Calu3 (cell line): ENCODE data around the gene RPL10. TPM values are rescaled to one million over a fixed set of nuclear protein-coding genes. Genes with fewer than 3 reads are reported as not detected.

Source experiments
- Bru-seq: library from RNA; stranded (reverse); fragments of 400-500 nt; gene quantifications from one replicate; lab custom pipeline; 2021; lab: Mats Ljungman, UMichigan
- BruChase-seq, 2 experiments: library from RNA; stranded (reverse); fragments of 400-500 nt; gene quantifications; one replicate each; lab custom pipeline; 2021; lab: Mats Ljungman, UMichigan
- BruUV-seq: library from RNA; stranded (reverse); fragments of 400-500 nt; replicated peaks from 2 replicates; lab custom pipeline; 2021; lab: Mats Ljungman, UMichigan
- CTCF ChIA-PET: fragments of 300-600 bp; sonication (Branson Sonifier 250); formaldehyde crosslinking; loops from one replicate; lab custom pipeline; 2022; ENCODE audit warnings: antibody characterized with exemption; lab: Charles Lee
- DNase-seq: peaks from one replicate; pipeline ENCODE4 v3.0.0; 2022
- H3K27ac Mint-ChIP-seq: one replicate; pipeline ENCODE4 v1.8.0; 2022; ENCODE audit warnings: mixed read lengths; ENCODE audit not compliant: unreplicated experiment
- H3K27me3 Mint-ChIP-seq: one replicate; pipeline ENCODE4 v1.8.0; 2022; ENCODE audit warnings: mixed read lengths; ENCODE audit not compliant: unreplicated experiment
- H3K36me3 Mint-ChIP-seq: one replicate; pipeline ENCODE4 v1.8.0; 2022; ENCODE audit warnings: mild to moderate bottlenecking, moderate library complexity, mixed read lengths; ENCODE audit not compliant: insufficient read depth, unreplicated experiment
- H3K4me1 Mint-ChIP-seq: one replicate; pipeline ENCODE4 v1.8.0; 2022; ENCODE audit warnings: mild to moderate bottlenecking, low read depth, mixed read lengths; ENCODE audit not compliant: unreplicated experiment
- H3K4me3 Mint-ChIP-seq: one replicate; pipeline ENCODE4 v1.8.0; 2022; ENCODE audit warnings: mild to moderate bottlenecking, low read depth, moderate library complexity, mixed read lengths; ENCODE audit not compliant: unreplicated experiment
- H3K9me3 Mint-ChIP-seq: one replicate; pipeline ENCODE4 v1.8.0; 2022; ENCODE audit warnings: low read depth, mixed read lengths; ENCODE audit not compliant: unreplicated experiment
- intact Hi-C: fragments of 100-400 bp; cut with micrococcal nuclease; formaldehyde crosslinking; loops from one replicate; pipeline ENCODE4 v1.10.0; 2022; ENCODE audit not compliant: unreplicated experiment
- long read RNA-seq: library from polyadenylated mRNA; stranded (forward); transcript quantifications from one replicate; pipeline ENCODE4 v2.0.0, GENCODE V29; 2022
- total RNA-seq: library from RNA; stranded (reverse); gene quantifications from 2 replicates; pipeline ENCODE4 v1.2.3, GENCODE V29; 2022
- TF ChIP-seq, protein P1 (sequence below): fragments of 200-600 bp; IDR thresholded peaks from one replicate; pipeline ENCODE4 v1.8.0; 2022; ENCODE audit warnings: antibody characterized with exemption; ENCODE audit not compliant: unreplicated experiment

Gene RPL10
- total RNA-seq, result 1,458 and 1,495 TPM in 2 replicates
- percentile 99 among the genes with signal in this experiment for Bru-seq, nascent RNA
- BruChase-seq, experiment 1, labeled RNA remaining after a 6-hour chase, result percentile 100 among the genes with signal in this experiment
- percentile 99 among the genes with signal in this experiment for BruChase-seq, experiment 2, labeled RNA remaining after a 2-hour chase
- long read RNA-seq, transcript RPL10-204 (7 exons, 2,318 nt), result minor isoform, 141 of 1,273 reads
- long read RNA-seq, transcript RPL10-201 (6 exons, 2,278 nt), result major isoform, 1,020 of 1,273 reads
- long read RNA-seq, partial matches to known transcripts, result 98 of 1,273 reads
- long read RNA-seq, other reads (novel, unspliced or antisense), result 9 of 1,273 reads

DNA sequence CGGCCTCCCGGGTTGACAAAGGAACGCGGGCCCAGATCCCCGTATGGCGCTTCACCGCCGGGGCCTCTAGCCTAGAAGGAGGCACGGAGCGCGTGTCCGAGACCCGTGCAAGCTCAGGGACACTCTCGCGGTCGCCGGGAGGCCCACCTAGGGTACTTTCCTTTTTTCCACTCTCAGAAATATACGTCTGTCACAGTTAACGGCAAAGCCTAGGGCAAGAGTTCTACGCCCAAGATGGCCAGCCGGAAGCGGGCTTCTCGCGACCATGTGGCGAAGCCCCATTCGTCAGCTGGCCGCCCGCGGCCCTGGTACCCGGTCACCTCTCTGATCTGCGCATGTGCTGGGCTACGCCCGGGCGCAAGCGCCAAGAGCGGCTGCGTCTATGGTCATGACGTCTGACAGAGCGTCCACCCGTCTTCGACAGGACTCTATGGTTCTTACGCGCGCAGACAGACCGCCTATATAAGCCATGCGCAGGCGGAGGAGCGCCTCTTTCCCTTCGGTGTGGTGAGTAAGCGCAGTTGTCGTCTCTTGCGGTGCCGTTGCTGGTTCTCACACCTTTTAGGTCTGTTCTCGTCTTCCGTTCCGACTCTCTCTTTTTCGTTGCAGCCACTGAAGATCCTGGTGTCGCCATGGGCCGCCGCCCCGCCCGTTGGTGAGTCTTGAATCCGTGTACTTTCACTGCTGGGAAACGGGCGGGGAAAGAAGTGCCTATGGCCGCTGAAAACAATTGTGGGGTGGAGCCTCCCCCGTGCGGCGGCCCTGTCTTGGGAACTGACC lies at the start of gene RPL10:
RPL10 (plus strand) TSS at position 490 of the 780 bp plus-strand sequence; CDS start at position 633, 143 bp downstream.
- peak; percentile 95 for DNase-seq
- H3K27me3 Mint-ChIP-seq, result peaks cover 16% of the 10 kb centered on the region
- TSS peak; percentile 44 for BruUV-seq
- CTCF ChIA-PET, result interaction anchor here (0.8 to 2.2 kb wide), 2 partner anchors 27 to 129 kb away, joined by 4 to 8 read pairs; no protein-coding TSS in a partner anchor
- intact Hi-C loops, result no loop called here
- no peaks in the 10 kb centered on the region for H3K4me1 Mint-ChIP-seq
- H3K36me3 Mint-ChIP-seq, result peaks cover 70% of the 10 kb centered on the region
- H3K9me3 Mint-ChIP-seq, result no peaks in the 10 kb centered on the region
- peak within 1 kb of the TSS; percentile 99 for H3K27ac Mint-ChIP-seq
- H3K4me3 Mint-ChIP-seq, result peak within 1 kb of the TSS; percentile 86
- TF ChIP-seq, protein P1, sequence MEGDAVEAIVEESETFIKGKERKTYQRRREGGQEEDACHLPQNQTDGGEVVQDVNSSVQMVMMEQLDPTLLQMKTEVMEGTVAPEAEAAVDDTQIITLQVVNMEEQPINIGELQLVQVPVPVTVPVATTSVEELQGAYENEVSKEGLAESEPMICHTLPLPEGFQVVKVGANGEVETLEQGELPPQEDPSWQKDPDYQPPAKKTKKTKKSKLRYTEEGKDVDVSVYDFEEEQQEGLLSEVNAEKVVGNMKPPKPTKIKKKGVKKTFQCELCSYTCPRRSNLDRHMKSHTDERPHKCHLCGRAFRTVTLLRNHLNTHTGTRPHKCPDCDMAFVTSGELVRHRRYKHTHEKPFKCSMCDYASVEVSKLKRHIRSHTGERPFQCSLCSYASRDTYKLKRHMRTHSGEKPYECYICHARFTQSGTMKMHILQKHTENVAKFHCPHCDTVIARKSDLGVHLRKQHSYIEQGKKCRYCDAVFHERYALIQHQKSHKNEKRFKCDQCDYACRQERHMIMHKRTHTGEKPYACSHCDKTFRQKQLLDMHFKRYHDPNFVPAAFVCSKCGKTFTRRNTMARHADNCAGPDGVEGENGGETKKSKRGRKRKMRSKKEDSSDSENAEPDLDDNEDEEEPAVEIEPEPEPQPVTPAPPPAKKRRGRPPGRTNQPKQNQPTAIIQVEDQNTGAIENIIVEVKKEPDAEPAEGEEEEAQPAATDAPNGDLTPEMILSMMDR, result no peak

DNA sequence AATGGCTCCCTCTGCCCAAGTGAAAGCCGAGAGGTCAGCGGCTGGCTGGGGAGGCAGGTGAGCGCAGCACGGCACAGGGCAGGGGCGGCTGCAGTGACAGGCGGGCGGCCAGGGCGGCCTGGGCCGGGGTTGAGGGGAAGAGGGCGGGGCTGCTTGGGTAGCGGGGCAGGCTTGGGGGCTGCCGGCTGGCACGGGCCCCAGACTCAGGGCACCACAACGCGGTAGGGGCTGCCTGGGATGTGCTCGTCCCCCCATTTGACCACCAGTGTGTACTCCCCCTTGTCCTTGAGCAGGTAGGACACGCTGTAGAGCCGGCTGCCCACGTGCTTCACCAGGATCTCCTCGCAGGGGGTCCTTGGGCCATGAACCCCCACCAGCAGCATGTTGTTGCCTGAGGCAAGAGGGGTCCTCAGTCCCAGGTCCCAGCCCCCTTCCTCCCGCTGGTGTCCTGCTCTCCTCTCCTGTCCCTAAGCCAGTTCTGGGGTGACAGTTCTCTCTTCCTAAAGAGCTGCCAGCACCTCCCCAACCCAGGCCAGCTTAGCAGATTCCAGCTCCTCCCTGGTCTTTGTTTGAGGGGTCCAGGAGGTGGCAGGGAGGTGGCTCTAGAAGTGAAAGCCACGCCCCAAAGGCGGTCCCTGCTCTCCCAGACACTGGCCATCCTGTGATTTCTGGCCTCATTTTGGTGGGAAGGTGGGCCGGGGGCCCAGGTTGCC lies 49.4 kb upstream of the RPL10 start:
- intact Hi-C loops, result no loop called here
- Mint-ChIP-seq H3K4me1 (peaks cover 6% of the 10 kb centered on the region), H3K36me3 (peaks cover 62% of the 10 kb centered on the region), H3K9me3 (no peaks in the 10 kb centered on the region), H3K4me3 (no peak overlapping the region), H3K27ac (peak overlapping the region; percentile 86), H3K27me3 (no peaks in the 10 kb centered on the region)
- CTCF ChIA-PET, result no interaction called here
- TF ChIP-seq, protein P1, result no peak
- no peak for DNase-seq
- BruUV-seq, result TSS peak; percentile 69

DNA sequence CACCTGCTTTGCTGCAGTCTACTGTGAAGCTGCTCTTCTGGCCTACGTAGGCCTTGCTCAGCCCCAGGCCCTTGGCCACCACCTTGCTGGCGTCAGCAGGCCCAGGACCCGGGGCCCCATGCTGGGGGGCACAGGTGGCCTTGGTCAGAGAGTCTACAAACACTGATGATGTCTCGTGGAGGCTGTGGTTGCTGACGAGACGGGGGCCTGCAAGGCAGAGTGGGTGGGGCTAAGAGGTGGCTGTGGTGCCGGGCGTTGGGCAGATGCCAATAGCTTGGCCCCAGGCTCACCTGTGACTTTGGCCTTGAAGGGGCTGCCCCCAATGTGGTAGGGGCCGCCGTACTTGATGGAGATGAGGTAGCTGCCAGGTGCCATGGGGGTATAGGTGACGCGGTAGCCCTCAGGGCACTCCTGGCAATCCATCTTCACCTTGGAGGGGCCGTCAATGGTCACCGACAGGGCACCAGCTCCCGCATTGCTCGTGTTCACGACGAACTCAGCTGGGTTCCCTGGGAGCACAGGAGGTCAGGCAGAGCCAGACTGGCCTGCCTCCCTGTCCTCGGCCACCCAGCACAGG lies 48.7 kb upstream of the RPL10 start:
- Mint-ChIP-seq H3K4me3 (no peak overlapping the region), H3K36me3 (peaks cover 68% of the 10 kb centered on the region), H3K27me3 (no peaks in the 10 kb centered on the region), H3K4me1 (peaks cover 6% of the 10 kb centered on the region), H3K27ac (no peak overlapping the region), H3K9me3 (no peaks in the 10 kb centered on the region)
- TF ChIP-seq, protein P1, result no peak
- intact Hi-C loops, result no loop called here
- no peak for DNase-seq
- no TSS peak for BruUV-seq
- CTCF ChIA-PET, result no interaction called here

DNA sequence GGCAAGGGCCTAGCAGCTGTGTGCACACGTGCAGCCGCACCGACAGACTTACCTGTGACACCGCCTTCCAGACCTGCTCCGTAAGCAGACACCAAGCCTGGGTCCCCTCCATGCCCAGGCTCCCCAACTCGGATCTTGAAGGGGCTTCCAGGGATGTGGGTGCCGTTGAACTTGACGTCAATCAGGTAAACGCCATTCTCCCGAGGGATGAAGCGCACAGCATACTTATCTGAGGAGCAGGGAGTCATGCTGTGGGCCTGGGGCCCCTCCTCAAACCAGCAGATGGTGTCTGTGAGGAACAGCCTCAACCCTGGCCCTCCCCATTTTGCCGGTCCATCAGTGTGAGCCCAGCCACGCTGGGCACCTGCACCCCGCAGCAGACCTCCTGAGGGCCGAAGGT lies 48.2 kb upstream of the RPL10 start:
- Mint-ChIP-seq H3K9me3 (no peaks in the 10 kb centered on the region), H3K4me3 (no peak overlapping the region), H3K27ac (no peak overlapping the region), H3K27me3 (no peaks in the 10 kb centered on the region), H3K4me1 (peaks cover 6% of the 10 kb centered on the region), H3K36me3 (peaks cover 69% of the 10 kb centered on the region)
- DNase-seq, result no peak
- CTCF ChIA-PET, result no interaction called here
- TF ChIP-seq, protein P1, result no peak
- intact Hi-C loops, result no loop called here
- BruUV-seq, result no TSS peak
